ENCODE results near the gene SEMA3E.

Gene SEMA3E

GRCh38 chr7:83593921-83594475 lies 54.9 kb downstream of the SEMA3E start:
- no peak overlapping the region for H3K4me3 ChIP-seq (ENCODE audit: low read depth, low read length)
- TF ChIP-seq, protein P1, sequence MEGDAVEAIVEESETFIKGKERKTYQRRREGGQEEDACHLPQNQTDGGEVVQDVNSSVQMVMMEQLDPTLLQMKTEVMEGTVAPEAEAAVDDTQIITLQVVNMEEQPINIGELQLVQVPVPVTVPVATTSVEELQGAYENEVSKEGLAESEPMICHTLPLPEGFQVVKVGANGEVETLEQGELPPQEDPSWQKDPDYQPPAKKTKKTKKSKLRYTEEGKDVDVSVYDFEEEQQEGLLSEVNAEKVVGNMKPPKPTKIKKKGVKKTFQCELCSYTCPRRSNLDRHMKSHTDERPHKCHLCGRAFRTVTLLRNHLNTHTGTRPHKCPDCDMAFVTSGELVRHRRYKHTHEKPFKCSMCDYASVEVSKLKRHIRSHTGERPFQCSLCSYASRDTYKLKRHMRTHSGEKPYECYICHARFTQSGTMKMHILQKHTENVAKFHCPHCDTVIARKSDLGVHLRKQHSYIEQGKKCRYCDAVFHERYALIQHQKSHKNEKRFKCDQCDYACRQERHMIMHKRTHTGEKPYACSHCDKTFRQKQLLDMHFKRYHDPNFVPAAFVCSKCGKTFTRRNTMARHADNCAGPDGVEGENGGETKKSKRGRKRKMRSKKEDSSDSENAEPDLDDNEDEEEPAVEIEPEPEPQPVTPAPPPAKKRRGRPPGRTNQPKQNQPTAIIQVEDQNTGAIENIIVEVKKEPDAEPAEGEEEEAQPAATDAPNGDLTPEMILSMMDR (conservative IDR thresholded peaks at IDR 0.05; ENCODE audit: low read depth, low read length) = no peak
- no peak for DNase-seq (ENCODE audit: low read depth)

DNA sequence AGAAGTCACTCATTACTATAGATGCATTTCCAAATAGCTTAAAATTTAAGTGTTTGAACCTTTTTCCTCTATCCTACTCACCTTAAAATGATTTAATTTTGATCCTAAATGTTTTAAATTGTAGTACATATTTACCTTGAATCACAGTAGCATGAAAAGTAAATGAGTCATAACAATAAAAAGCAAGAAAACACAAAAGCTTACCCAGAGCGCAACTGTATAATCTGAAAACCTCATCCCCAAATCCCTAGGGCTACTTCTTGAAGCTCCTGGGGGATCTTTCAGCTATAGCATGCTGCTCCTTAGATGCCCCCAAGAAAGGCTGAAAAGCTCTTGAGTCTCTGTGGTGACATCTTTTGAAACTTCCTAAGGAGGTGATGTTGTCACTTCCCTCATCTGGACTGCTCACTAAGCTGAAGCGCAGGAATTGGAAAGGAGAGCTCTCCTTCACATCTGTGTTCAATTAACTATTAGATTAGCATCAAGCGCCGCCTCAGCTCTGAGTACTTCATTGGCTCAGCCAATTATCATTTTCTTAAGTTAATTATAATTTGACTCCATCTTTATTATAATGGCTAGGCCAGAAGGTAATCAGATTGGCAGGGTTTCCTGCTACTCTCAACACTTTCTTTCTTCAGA lies 60.2 kb downstream of the SEMA3E start:
- DNase-seq (ENCODE audit: low read depth) = no peak
- TF ChIP-seq, protein P1 (conservative IDR thresholded peaks at IDR 0.05; ENCODE audit: low read depth, low read length) = no peak
- H3K4me3 ChIP-seq (ENCODE audit: low read depth, low read length) = no peak overlapping the region

DNA sequence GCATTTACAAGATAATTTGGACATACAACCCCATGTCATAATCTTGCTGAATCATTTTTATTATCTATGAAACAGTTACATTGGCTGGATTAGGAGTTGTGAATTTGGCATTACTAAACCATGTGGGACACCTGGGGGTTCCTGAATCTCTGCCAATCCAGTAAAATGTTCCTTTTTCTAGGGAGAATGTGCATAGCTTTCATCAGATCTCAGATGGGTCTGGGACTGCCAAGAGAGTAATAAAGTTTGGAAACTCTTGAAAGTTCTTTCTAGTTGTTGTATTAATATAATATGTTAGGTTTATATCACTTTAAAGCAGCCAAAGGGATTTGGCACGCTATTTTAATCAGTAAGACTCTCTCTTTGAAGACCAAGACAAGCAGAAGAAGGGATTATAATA lies 62.7 kb downstream of the SEMA3E start:
- H3K4me3 ChIP-seq (ENCODE audit: low read depth, low read length) = no peak overlapping the region
- DNase-seq (ENCODE audit: low read depth) = peak; percentile 37
- TF ChIP-seq, protein P1 (conservative IDR thresholded peaks at IDR 0.05; ENCODE audit: low read depth, low read length) = no peak

GRCh38 chr7:83581667-83582435 lies 67.1 kb downstream of the SEMA3E start:
- no peak overlapping the region for H3K4me3 ChIP-seq (ENCODE audit: low read depth, low read length)
- no peak for DNase-seq (ENCODE audit: low read depth)
- TF ChIP-seq, protein P1 (conservative IDR thresholded peaks at IDR 0.05; ENCODE audit: low read depth, low read length) = no peak

DNA sequence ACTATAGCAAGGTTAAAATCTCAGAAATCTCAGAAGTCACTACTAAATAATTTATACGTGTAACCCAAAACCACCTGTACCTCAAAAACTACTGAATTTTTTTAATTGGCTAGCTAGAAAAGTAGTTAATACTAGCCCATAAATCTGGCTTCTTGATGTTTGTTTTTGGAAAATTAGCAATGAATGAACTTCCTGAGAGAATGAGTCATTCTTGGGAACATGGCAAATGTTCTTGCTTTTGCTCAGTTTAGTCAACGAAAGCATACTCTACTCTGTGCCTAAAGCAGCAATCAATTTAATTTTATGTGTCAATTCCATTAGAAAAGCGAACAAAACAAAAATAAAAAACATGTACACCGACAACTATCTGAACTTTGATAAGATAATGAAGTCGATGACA lies 69.2 kb downstream of the SEMA3E start:
- H3K4me3 ChIP-seq (ENCODE audit: low read depth, low read length) = no peak overlapping the region
- TF ChIP-seq, protein P1 (conservative IDR thresholded peaks at IDR 0.05; ENCODE audit: low read depth, low read length) = no peak
- peak; percentile 42 for DNase-seq (ENCODE audit: low read depth)

DNA sequence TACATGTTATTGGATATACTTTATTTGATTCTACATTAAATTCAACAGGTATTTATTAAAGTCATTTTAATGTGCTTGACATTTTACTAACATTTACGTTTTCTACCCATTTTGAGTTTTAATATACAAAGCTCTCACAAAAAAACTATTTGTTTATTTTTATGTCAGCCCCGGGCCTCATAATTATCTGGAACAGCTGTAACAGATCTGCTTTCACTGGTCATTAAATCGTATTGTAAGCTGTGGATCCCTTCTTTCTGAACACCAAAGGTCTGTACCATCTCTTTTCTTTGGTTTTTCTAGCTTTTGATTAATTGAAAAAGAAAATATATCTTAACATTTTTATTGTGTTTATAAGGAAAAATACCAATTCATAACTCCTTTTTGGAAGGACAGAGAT lies 73.5 kb downstream of the SEMA3E start:
- H3K4me3 ChIP-seq (ENCODE audit: low read depth, low read length) = no peak overlapping the region
- DNase-seq (ENCODE audit: low read depth) = no peak
- TF ChIP-seq, protein P1 (conservative IDR thresholded peaks at IDR 0.05; ENCODE audit: low read depth, low read length) = no peak

Measured in choroid plexus epithelial cell (primary cell).